ENCODE measurements around the gene WNT7B.

- TF ChIP-seq, protein P1, sequence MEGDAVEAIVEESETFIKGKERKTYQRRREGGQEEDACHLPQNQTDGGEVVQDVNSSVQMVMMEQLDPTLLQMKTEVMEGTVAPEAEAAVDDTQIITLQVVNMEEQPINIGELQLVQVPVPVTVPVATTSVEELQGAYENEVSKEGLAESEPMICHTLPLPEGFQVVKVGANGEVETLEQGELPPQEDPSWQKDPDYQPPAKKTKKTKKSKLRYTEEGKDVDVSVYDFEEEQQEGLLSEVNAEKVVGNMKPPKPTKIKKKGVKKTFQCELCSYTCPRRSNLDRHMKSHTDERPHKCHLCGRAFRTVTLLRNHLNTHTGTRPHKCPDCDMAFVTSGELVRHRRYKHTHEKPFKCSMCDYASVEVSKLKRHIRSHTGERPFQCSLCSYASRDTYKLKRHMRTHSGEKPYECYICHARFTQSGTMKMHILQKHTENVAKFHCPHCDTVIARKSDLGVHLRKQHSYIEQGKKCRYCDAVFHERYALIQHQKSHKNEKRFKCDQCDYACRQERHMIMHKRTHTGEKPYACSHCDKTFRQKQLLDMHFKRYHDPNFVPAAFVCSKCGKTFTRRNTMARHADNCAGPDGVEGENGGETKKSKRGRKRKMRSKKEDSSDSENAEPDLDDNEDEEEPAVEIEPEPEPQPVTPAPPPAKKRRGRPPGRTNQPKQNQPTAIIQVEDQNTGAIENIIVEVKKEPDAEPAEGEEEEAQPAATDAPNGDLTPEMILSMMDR (IDR thresholded peaks at IDR 0.05): peak; percentile 96 to 98 (median 98)
- no peak for TF ChIP-seq POLR2A (IDR thresholded peaks at IDR 0.05)
These were observed 29.5 kb upstream of the WNT7B start for GRCh38 chr22:46006379-46007002.

Data from testis (tissue), 2 donors.